Measurements from ENCODE around the gene RAP1GAP2. TPM values are rescaled to one million over a fixed set of nuclear protein-coding genes. Genes with fewer than 3 reads are reported as not detected.
A peak's percentile ranks its signal among the peaks of the same experiment; 100 is the strongest.
"Not testable (repeated sequence)": the region's sequence is repeated elsewhere in the genome, so short reads cannot be mapped to it uniquely, and the experiment has no call there.

RAP1GAP2 gene
- total RNA-seq, 1 experiment from 2014 or later = 4.4 TPM

- not testable (repeated sequence) for H3K4me3 ChIP-seq, H3K9me3 ChIP-seq, H3K27me3 ChIP-seq, DNase-seq, H3K36me3 ChIP-seq
Observed at GRCh38 chr17:2781598-2781997, 14.6 kb upstream of the RAP1GAP2 start.

GRCh38 chr17:2782055-2782454, 14.2 kb upstream of the RAP1GAP2 start:
- DNase-seq = peak; percentile 64
- Histone ChIP-seq H3K27me3 (peaks cover 4% of the 10 kb centered on the region; the same call in 1 of the 2 replicates), H3K36me3 (no peaks in the 10 kb centered on the region), H3K4me3 (no peak overlapping the region), H3K9me3 (no peaks in the 10 kb centered on the region)

GRCh38 chr17:2783310-2784030, 12.8 kb upstream of the RAP1GAP2 start:
- Histone ChIP-seq H3K36me3 (no peaks in the 10 kb centered on the region), H3K9me3 (no peaks in the 10 kb centered on the region), H3K27me3 (no peaks in the 10 kb centered on the region), H3K4me3 (no peak overlapping the region)
- no peak for DNase-seq

- no peak for DNase-seq
- no peaks in the 10 kb centered on the region for H3K9me3 ChIP-seq
- H3K36me3 ChIP-seq = no peaks in the 10 kb centered on the region
- H3K4me3 ChIP-seq = no peak overlapping the region
- H3K27me3 ChIP-seq = no peaks in the 10 kb centered on the region
Observed at GRCh38 chr17:2784864-2785263, 11.4 kb upstream of the RAP1GAP2 start.

- not testable (repeated sequence) for DNase-seq, H3K27me3 ChIP-seq, H3K4me3 ChIP-seq, H3K9me3 ChIP-seq, H3K36me3 ChIP-seq
Observed at GRCh38 chr17:2785376-2785775, 10.9 kb upstream of the RAP1GAP2 start.

GRCh38 chr17:2786176-2786881, 9.9 kb upstream of the RAP1GAP2 start:
- peak; percentile 81 for DNase-seq
- Histone ChIP-seq H3K4me3 (no peak overlapping the region), H3K36me3 (no peaks in the 10 kb centered on the region), H3K27me3 (no peaks in the 10 kb centered on the region), H3K9me3 (no peaks in the 10 kb centered on the region)

- Histone ChIP-seq H3K4me3 (no peak overlapping the region), H3K9me3 (no peaks in the 10 kb centered on the region), H3K36me3 (no peaks in the 10 kb centered on the region), H3K27me3 (no peaks in the 10 kb centered on the region)
- DNase-seq = no peak
Observed at GRCh38 chr17:2789700-2790099, 6.5 kb upstream of the RAP1GAP2 start.

GRCh38 chr17:2792366-2793169, 3.7 kb upstream of the RAP1GAP2 start:
- no peak overlapping the region for H3K4me3 ChIP-seq
- H3K36me3 ChIP-seq = no peaks in the 10 kb centered on the region
- H3K9me3 ChIP-seq = no peaks in the 10 kb centered on the region
- H3K27me3 ChIP-seq = no peaks in the 10 kb centered on the region
- DNase-seq = no peak

- no peak overlapping the region for H3K4me3 ChIP-seq
- H3K27me3 ChIP-seq = no peaks in the 10 kb centered on the region
- DNase-seq = no peak
- H3K9me3 ChIP-seq = no peaks in the 10 kb centered on the region
- no peaks in the 10 kb centered on the region for H3K36me3 ChIP-seq
Observed at GRCh38 chr17:2794111-2794803, 2.0 kb upstream of the RAP1GAP2 start.

GRCh38 chr17:2795441-2796163, 636 bp upstream of the RAP1GAP2 start:
- Histone ChIP-seq H3K4me3 (no peak overlapping the region), H3K36me3 (no peaks in the 10 kb centered on the region), H3K27me3 (no peaks in the 10 kb centered on the region), H3K9me3 (no peaks in the 10 kb centered on the region)
- no peak for DNase-seq

- Histone ChIP-seq H3K27me3 (no peaks in the 10 kb centered on the region), H3K9me3 (no peaks in the 10 kb centered on the region), H3K36me3 (no peaks in the 10 kb centered on the region), H3K4me3 (no peak overlapping the region)
- DNase-seq = no peak
Observed at GRCh38 chr17:2797226-2797625, 988 bp downstream of the RAP1GAP2 start.

- DNase-seq = no peak
- H3K27me3 ChIP-seq = no peaks in the 10 kb centered on the region
- H3K36me3 ChIP-seq = no peaks in the 10 kb centered on the region
- no peaks in the 10 kb centered on the region for H3K9me3 ChIP-seq
- H3K4me3 ChIP-seq = no peak overlapping the region
Observed at GRCh38 chr17:2797637-2798036, 1.4 kb downstream of the RAP1GAP2 start.

- Histone ChIP-seq H3K9me3 (no peaks in the 10 kb centered on the region), H3K27me3 (no peaks in the 10 kb centered on the region), H3K4me3 (no peak overlapping the region), H3K36me3 (no peaks in the 10 kb centered on the region)
- no peak for DNase-seq
Observed at GRCh38 chr17:2798188-2798587, 1.9 kb downstream of the RAP1GAP2 start.

GRCh38 chr17:2798678-2799077, 2.4 kb downstream of the RAP1GAP2 start:
- no peak for DNase-seq
- no peaks in the 10 kb centered on the region for H3K9me3 ChIP-seq
- no peaks in the 10 kb centered on the region for H3K36me3 ChIP-seq
- H3K27me3 ChIP-seq = no peaks in the 10 kb centered on the region
- H3K4me3 ChIP-seq = no peak overlapping the region

GRCh38 chr17:2799653-2800052, 3.4 kb downstream of the RAP1GAP2 start:
- H3K4me3 ChIP-seq = no peak overlapping the region
- no peak for DNase-seq
- no peaks in the 10 kb centered on the region for H3K27me3 ChIP-seq
- H3K36me3 ChIP-seq = no peaks in the 10 kb centered on the region
- H3K9me3 ChIP-seq = no peaks in the 10 kb centered on the region

- DNase-seq = no peak
- no peaks in the 10 kb centered on the region for H3K36me3 ChIP-seq
- no peak overlapping the region for H3K4me3 ChIP-seq
- H3K27me3 ChIP-seq = no peaks in the 10 kb centered on the region
- no peaks in the 10 kb centered on the region for H3K9me3 ChIP-seq
Observed at GRCh38 chr17:2800367-2800766, 4.1 kb downstream of the RAP1GAP2 start.

Measured in MG63 (cell line).